Endothelial cell of umbilical vein (primary cell): ENCODE results near the gene AHNAK2. TPM values are rescaled to one million over a fixed set of nuclear protein-coding genes. Genes with fewer than 3 reads are reported as not detected.

Experiments
- BruUV-seq: library from RNA; stranded (reverse); fragments of 400-500 nt; replicated peaks from 2 replicates; lab custom pipeline; 2021; lab: Mats Ljungman, UMichigan
- CTCF ChIA-PET: fragments of 300-600, 350-600 bp; sonication (Branson Sonifier 250); formaldehyde crosslinking; loops from one replicate; lab custom pipeline; 2021; ENCODE audit warnings: antibody characterized with exemption, inconsistent platforms; lab: Charles Lee
- POLR2A ChIA-PET: fragments of 300-600, 350-600 bp; sonication (Branson Sonifier 250); formaldehyde crosslinking; loops from one replicate; lab custom pipeline; 2021; ENCODE audit warnings: antibody characterized with exemption, inconsistent platforms; lab: Charles Lee
- DNase-seq: peaks from one replicate; pipeline ENCODE4 v3.0.0-alpha.2; 2011; ENCODE audit warnings: low read depth, low spot score
- FAIRE-seq: peaks from 2 replicates; lab custom pipeline; 2011; peaks lifted over from hg19 to GRCh38; lab: Jason Lieb, UNC
- H2AFZ ChIP-seq: 2 replicates; pipeline ENCODE4 v1.6.0; 2012; ENCODE audit warnings: low read depth, low read length, control low read depth, inconsistent platforms
- H3K27ac ChIP-seq: 2 replicates; pipeline ENCODE4 v1.5.1; 2011; ENCODE audit warnings: low read depth, mild to moderate bottlenecking, control low read depth, low read length, moderate library complexity; ENCODE audit not compliant: insufficient read depth
- H3K27me3 ChIP-seq, 2 experiments: 2 replicates each; pipeline versions ENCODE4 v1.6.0 to v1.6.1; 2011; ENCODE audit warnings: low read length in 2 of 2, mixed read lengths in 1 of 2; ENCODE audit not compliant: control insufficient read depth in 2 of 2, insufficient read depth in 2 of 2
- H3K36me3 ChIP-seq, 2 experiments: 2 replicates in 1 of 2; 3 replicates in 1 of 2; pipeline ENCODE4 v1.5.1; 2011; ENCODE audit warnings: low read length in 2 of 2, mild to moderate bottlenecking in 1 of 2, moderate library complexity in 1 of 2; ENCODE audit not compliant: control insufficient read depth in 2 of 2, insufficient read depth in 2 of 2; ENCODE audit errors: extremely low read depth in 1 of 2
- H3K4me1 ChIP-seq: 3 replicates; pipeline ENCODE4 v1.5.1; 2011; ENCODE audit warnings: mild to moderate bottlenecking, low read length; ENCODE audit not compliant: control insufficient read depth, insufficient read depth; ENCODE audit errors: extremely low read depth
- H3K4me2 ChIP-seq: 2 replicates; pipeline ENCODE4 v1.6.1; 2011; ENCODE audit warnings: low read length, control low read depth, mixed read lengths; ENCODE audit not compliant: insufficient read depth
- H3K4me3 ChIP-seq, 3 experiments: fragments of 200-600 bp in 1 of 3; sonication (generic), shearing (Covaris generic) in 1 of 3; replicated peaks in 1 of 3; 2 replicates each; pipeline ENCODE4 v1.5.1; 2011 to 2016; ENCODE audit warnings: control low read depth in 3 of 3, low read length in 3 of 3, mild to moderate bottlenecking in 2 of 3, inconsistent platforms in 1 of 3, low read depth in 1 of 3, moderate library complexity in 1 of 3; ENCODE audit not compliant: insufficient read depth in 1 of 3
- H3K79me2 ChIP-seq: 2 replicates; pipeline ENCODE4 v1.6.0; 2012; ENCODE audit warnings: low read length, inconsistent platforms; ENCODE audit not compliant: control insufficient read depth, insufficient read depth
- H3K9ac ChIP-seq: replicated peaks from 2 replicates; pipeline ENCODE3; 2011; ENCODE audit warnings: low read length, control low read depth; ENCODE audit not compliant: insufficient read depth; ENCODE audit errors: extremely low read depth
- H3K9me1 ChIP-seq: replicated peaks from 3 replicates; pipeline ENCODE4 v1.6.0; 2011; ENCODE audit warnings: mild to moderate bottlenecking, low read length; ENCODE audit not compliant: control insufficient read depth, insufficient read depth; ENCODE audit errors: extremely low read depth
- H3K9me3 ChIP-seq: replicated peaks from 2 replicates; pipeline ENCODE4 v1.5.1; 2012; ENCODE audit warnings: low read length, inconsistent platforms; ENCODE audit not compliant: control insufficient read depth, insufficient read depth
- H4K20me1 ChIP-seq: replicated peaks from 2 replicates; pipeline ENCODE3; 2011; ENCODE audit warnings: mild to moderate bottlenecking, low read length; ENCODE audit not compliant: control insufficient read depth, insufficient read depth; ENCODE audit errors: extremely low read depth
- EZH2 ChIP-seq: IDR thresholded peaks from 2 replicates; pipeline ENCODE4 v1.6.1; 2012; ENCODE audit warnings: borderline replicate concordance, low read depth, mild to moderate bottlenecking, moderate library complexity, low read length, inconsistent platforms; ENCODE audit not compliant: severe bottlenecking
- FOS ChIP-seq: IDR thresholded peaks from 2 replicates; pipeline ENCODE4 v1.6.1; 2011; ENCODE audit warnings: mild to moderate bottlenecking, low read length, moderate library complexity, borderline replicate concordance; ENCODE audit not compliant: insufficient read depth
- GATA2 ChIP-seq: IDR thresholded peaks from 2 replicates; pipeline ENCODE4 v1.7.0; 2011; ENCODE audit warnings: low read depth, mild to moderate bottlenecking, moderate library complexity, mixed read lengths, low read length; ENCODE audit not compliant: insufficient read length, insufficient read depth
- JUN ChIP-seq: IDR thresholded peaks from 2 replicates; pipeline ENCODE4 v1.6.1; 2011; ENCODE audit warnings: borderline replicate concordance, low read depth; ENCODE audit not compliant: insufficient read length, insufficient read depth
- MYC ChIP-seq: IDR thresholded peaks from one replicate; pipeline ENCODE4 v1.6.1; 2011; ENCODE audit warnings: mild to moderate bottlenecking, low read depth, low read length
- POLR2A ChIP-seq: IDR thresholded peaks from 2 replicates; pipeline ENCODE4 v1.6.1; 2012; ENCODE audit warnings: low read depth, mild to moderate bottlenecking, control low read depth, low read length
- POLR2AphosphoS5 ChIP-seq: IDR thresholded peaks from 2 replicates; pipeline ENCODE4 v1.6.1; 2012; ENCODE audit warnings: low read depth, mild to moderate bottlenecking, control low read depth, low read length, moderate library complexity; ENCODE audit not compliant: insufficient read depth
- dilution Hi-C: fragments of 300-500 bp; cut with MboI; formaldehyde crosslinking; loops from one replicate; pipeline ENCODE4 v1.15.0; 2019; ENCODE audit warnings: low sequenced_read_pairs; ENCODE audit not compliant: extremely low pct_ligation_motif_present
- intact Hi-C: fragments of 100-400 bp; cut with micrococcal nuclease; formaldehyde crosslinking; loops from one replicate; pipeline ENCODE4 v1.10.0; 2022
- polyA plus RNA-seq, 4 experiments: library from polyadenylated mRNA; depleted of rRNA in 3 of 4; stranded (reverse) in 3 of 4; unstranded in 1 of 4; fragments of >200 nt; gene quantifications; 2 replicates each; pipeline versions ENCODE4 v1.2.1 to v1.2.3, GENCODE V29; 2011 to 2012; ENCODE audit warnings: missing spikeins in 1 of 4
- total RNA-seq: library from RNA; stranded (reverse); gene quantifications from 2 replicates; pipeline ENCODE4 v1.2.3, GENCODE V29; 2021
- TF ChIP-seq, protein P1 (sequence below), 2 donors: IDR thresholded peaks; 1 replicate in 1 of 2; 2 replicates in 1 of 2; pipeline ENCODE4 v1.5.1; 2011; ENCODE audit warnings: low read length in 2 of 2, mild to moderate bottlenecking in 2 of 2, moderate library complexity in 2 of 2, control low read depth in 1 of 2, inconsistent platforms in 1 of 2, low read depth in 1 of 2; ENCODE audit not compliant: insufficient read depth in 1 of 2; ENCODE audit errors: extremely low read depth in 1 of 2
- TF ChIP-seq, protein P2 (sequence below): IDR thresholded peaks from 2 replicates; pipeline ENCODE4 v1.6.1; 2011; ENCODE audit not compliant: insufficient read depth, insufficient read length

The AHNAK2 gene
- total and polyA plus RNA-seq, 2 donors (not counting 3 experiments of a cell fraction or from before 2014, with no cell fraction given): 17.7 to 68.7 TPM

GRCh38 chr14:105014631-105015030, 36.5 kb upstream of the AHNAK2 start:
- no peak overlapping the region for H3K9ac ChIP-seq
- no peak overlapping the region for H3K4me2 ChIP-seq
- BruUV-seq: no TSS peak
- DNase-seq: no peak
- no peak for FAIRE-seq
- no peak overlapping the region for H3K27ac ChIP-seq
- H4K20me1 ChIP-seq: no peaks in the 10 kb centered on the region
- peaks cover 98% of the 10 kb centered on the region for H3K79me2 ChIP-seq
- H3K4me3 ChIP-seq: no peak overlapping the region
- intact Hi-C loops (loop anchor here (1.0 kb wide), 1 partner anchor 31 kb away; no protein-coding TSS in a partner anchor), dilution Hi-C loops (no loop called here)
- no peak overlapping the region for H2AFZ ChIP-seq
- ChIA-PET CTCF (interaction anchor here (1.5 to 2.1 kb wide), 3 partner anchors 19 to 41 kb away, joined by 3 to 15 read pairs (median 6); no protein-coding TSS in a partner anchor), POLR2A (no interaction called here)
- no peaks in the 10 kb centered on the region for H3K9me3 ChIP-seq
- H3K4me1 ChIP-seq: peaks cover 36% of the 10 kb centered on the region
- H3K27me3 ChIP-seq: no peaks in the 10 kb centered on the region
- peaks cover 6 to 10% of the 10 kb centered on the region in 2 experiments for H3K36me3 ChIP-seq
- no peak for TF ChIP-seq FOS
- no peak for TF ChIP-seq POLR2AphosphoS5
- no peak for TF ChIP-seq JUN
- TF ChIP-seq EZH2: no peak
- TF ChIP-seq, protein P1, sequence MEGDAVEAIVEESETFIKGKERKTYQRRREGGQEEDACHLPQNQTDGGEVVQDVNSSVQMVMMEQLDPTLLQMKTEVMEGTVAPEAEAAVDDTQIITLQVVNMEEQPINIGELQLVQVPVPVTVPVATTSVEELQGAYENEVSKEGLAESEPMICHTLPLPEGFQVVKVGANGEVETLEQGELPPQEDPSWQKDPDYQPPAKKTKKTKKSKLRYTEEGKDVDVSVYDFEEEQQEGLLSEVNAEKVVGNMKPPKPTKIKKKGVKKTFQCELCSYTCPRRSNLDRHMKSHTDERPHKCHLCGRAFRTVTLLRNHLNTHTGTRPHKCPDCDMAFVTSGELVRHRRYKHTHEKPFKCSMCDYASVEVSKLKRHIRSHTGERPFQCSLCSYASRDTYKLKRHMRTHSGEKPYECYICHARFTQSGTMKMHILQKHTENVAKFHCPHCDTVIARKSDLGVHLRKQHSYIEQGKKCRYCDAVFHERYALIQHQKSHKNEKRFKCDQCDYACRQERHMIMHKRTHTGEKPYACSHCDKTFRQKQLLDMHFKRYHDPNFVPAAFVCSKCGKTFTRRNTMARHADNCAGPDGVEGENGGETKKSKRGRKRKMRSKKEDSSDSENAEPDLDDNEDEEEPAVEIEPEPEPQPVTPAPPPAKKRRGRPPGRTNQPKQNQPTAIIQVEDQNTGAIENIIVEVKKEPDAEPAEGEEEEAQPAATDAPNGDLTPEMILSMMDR (IDR thresholded peaks at IDR 0.05; ENCODE audit: extremely low read depth in 1 of 2, insufficient read depth in 1 of 2, low read depth in 1 of 2, low read length in 2 of 2): no peak
- TF ChIP-seq, protein P2, sequence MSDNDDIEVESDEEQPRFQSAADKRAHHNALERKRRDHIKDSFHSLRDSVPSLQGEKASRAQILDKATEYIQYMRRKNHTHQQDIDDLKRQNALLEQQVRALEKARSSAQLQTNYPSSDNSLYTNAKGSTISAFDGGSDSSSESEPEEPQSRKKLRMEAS: no peak
- no peak for TF ChIP-seq POLR2A
- TF ChIP-seq MYC: no peak
- no peak for TF ChIP-seq GATA2
- H3K9me1 ChIP-seq: no peaks in the 10 kb centered on the region
